GM19023 (cell line): Measurements from ENCODE around the gene RIMS3.
"Not testable (repeated sequence)": the region's sequence is repeated elsewhere in the genome, so short reads cannot be mapped to it uniquely, and the experiment has no call there.

Experiments used
- ATAC-seq: cut with Tn5 transposase; IDR thresholded peaks from one replicate; pipeline ENCODE4 v1.9.1; 2021; ENCODE audit warnings: mild to moderate bottlenecking, moderate library complexity; ENCODE audit not compliant: unreplicated experiment

The RIMS3 gene

GRCh38 chr1:40633523-40633922, 32.0 kb downstream of the RIMS3 start:
- ATAC-seq, result no peak

DNA sequence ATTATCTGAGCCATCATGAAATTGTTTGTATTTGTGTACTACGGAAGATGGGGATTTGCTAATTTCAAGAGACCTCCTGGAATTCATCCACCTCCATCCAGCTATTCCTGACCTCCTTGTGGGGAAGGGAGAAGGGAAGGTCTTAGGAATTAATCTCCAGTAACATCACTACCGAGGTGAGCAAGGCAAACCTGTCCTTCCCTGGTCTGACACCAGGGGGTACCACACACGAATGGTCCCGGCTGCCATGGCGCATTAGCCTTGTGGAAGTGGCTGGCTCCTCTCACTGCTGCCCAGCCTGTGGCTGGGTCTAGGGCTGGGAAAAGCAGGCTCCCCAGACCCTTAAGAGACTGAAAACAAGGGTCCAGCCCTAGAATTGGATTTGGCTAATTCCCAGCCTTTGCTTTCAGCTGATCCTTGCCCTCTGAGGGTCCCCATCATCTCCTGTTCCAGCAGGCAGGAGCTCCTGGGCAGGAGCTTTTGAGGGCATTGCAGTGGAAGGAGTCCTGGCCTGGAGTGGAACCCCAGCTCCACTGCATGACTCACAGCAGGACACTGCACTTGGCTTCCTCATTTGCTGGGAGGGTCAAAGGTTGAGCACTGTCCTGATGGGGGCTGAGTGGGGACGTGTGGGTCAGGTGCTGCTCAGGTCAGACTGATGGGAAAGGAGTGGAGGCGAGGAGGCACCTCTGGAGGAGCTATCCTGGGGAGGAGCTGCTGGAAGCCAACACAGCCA, 34.8 kb downstream of the RIMS3 start:
- ATAC-seq, result no peak

DNA sequence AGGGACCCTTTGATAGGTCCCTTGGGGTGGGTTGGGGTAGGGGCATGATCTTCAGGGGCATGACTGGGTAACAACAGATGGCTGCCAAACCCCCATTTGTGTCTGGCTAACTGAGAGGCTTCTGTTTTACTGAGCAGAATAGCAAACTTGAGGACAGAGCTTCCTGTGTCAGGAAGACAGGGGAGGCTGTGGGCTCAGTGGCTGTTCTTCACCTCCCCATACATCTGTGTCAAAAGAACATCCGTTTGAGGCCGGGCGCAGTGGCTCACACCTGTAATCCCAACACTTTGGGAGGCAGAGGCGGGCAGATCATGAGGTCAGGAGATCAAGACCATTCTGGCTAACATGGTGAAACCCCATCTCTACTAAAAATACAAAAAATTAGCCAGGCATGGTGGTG, 35.9 kb downstream of the RIMS3 start:
- not testable (repeated sequence) for ATAC-seq

DNA sequence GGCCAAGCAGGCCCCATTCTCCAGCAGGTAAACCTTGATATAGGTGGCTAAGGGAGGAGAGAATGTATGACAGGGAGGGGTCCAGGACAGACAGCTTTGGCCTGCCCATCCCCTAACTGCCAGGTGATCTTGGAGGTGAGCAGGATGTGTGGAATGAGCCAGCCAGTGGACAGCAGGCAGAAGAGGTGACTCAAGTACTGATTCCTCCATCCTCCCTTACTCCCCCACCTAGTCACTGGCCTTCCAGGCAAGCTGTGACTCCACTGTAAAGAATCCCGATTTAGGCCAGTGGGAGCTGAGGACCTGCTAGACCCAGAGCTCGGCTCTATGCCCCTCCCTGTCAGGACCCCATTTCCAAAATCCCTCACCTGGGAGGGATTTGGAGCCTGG, 36.6 kb downstream of the RIMS3 start:
- no peak for ATAC-seq

GRCh38 chr1:40627987-40628902, 37.2 kb downstream of the RIMS3 start:
- ATAC-seq, result peak; percentile 69

- ATAC-seq, result no peak
Observed at GRCh38 chr1:40626383-40626770, 39.1 kb downstream of the RIMS3 start.

DNA sequence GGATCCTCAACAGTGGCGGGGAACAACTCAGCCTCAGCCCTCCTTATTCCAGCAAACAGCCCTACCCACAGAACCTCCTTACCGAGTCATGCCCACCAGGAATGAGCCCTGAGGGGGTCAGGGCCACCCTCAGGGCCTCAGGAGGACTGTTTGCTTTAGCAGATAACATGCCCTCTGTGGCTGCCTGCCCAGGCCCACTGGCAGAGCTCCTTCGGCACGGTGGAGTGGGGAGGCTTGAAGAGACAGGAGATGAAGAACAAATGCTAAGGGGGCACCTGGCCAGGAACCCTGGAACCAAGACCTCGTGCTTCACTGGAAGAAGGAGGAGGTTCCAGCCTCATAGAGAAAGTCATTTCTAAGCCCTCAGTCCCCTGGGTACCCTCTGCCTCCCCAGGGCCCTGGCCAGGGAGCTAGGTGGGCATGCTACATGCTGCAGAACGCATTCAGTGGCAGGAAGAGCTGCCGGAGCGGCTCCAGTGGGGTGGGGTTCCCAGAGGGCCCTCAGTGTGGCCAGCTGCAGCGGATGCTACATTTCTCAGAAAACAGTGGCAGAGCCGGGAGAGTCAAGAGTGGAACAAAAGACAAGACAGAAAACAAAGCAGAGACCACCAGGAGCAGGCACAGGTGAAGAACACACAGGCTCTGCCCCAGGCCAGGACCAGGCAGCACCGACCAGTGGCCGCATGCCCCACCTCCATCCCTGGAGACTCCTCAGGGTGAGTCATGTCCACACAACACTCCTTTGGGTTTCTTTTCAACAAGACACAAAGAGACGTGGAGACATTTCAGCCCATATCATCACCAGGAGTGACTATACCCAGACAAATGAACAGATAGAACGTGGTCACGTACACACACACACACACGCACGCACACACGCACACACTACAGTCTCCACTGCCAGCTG, 39.8 kb downstream of the RIMS3 start:
- no peak for ATAC-seq

- no peak for ATAC-seq
Observed at GRCh38 chr1:40625076-40625475, 40.4 kb downstream of the RIMS3 start.

- ATAC-seq, result no peak
Observed at GRCh38 chr1:40622936-40623629, 42.4 kb downstream of the RIMS3 start.

DNA sequence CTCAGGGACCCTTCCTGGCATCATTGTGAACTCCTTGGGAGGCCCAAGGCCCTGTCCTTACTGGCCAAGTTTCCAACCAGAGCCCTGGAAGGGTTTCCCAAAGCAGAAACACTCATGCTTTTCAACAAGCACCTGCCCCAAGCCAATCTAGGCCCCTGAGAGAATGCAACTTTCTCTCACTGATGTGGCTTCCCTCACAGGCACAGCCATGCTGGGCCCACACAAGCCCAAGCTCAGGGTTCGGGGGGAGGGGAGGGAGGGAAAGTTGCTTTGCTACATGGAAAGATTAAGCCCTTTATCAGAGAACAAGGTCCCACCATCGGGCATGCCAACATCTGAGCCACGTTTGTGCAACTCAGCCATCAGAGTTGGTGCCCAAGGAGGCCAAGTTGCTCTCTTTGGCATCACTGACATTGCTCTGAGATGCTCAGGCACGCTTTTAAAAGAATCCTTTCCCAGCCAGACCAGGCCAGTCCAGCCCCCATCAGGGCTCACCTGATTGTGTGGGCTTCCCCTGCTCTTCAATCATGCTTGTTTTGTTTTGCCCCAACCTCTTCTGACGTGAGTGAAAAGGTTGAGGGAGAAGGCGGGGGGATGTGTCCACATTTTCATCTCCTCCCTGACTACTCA, 43.5 kb downstream of the RIMS3 start:
- ATAC-seq, result no peak

GRCh38 chr1:40620586-40621210, 44.8 kb downstream of the RIMS3 start:
- ATAC-seq, result no peak

DNA sequence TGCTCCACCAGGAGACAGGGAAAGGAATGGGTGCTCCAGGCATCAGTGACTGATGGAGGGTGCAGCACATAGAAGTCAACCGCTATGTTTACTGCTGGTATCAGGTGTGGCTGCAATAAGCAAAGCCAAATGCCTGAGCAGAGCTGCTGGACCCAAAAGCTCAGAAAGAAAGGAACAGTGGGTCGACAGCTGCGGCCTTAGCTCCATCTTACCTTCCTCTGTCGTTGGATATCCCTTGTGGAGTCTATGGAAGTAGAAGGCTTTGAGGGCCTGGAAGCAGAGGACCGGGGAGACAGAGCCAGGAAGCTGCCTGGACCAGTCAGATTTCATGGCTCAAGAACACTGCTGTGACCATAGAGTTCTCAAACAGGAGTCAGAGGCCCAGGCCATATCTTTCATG, 45.3 kb downstream of the RIMS3 start:
- no peak for ATAC-seq

DNA sequence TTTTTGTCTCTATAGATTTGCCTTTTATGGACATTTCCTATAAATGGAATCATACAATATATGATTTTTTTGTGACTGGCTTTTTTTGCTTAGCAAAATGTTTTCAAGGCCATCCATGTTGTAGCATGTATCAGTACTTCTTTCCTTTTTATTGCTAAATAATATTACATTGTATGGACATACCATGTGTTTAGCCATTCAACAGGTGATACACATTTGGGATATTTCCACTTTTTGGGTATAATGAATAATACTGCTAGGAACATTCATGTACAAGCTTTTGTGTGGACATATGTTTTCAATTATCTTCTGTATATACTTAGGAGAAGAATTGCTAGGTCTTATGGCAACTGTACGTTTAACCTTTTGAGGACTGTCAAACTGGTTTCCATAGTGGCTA, 47.4 kb downstream of the RIMS3 start:
- no peak for ATAC-seq

- peak; percentile 52 for ATAC-seq
Observed at GRCh38 chr1:40612345-40612831, 53.1 kb downstream of the RIMS3 start.

DNA sequence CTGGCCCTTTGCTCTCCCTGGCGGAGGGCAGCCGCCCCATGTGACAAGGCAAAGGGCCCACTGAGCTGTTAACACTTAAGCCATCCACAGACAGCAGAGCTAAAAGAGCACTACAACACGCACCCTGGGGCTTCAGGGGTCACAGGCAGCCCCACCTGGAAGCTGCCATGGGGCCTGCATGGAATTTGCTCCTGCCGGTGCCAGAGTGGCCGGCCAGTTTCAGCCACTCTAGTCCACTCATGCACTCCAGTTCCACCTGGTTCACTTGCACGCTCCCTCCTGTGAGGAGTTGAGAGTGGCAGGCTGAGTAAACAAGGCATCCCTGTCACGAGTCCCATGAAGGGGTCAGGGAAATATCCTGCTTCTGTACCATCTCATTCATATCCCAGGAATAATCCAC, 55.3 kb downstream of the RIMS3 start:
- no peak for ATAC-seq

DNA sequence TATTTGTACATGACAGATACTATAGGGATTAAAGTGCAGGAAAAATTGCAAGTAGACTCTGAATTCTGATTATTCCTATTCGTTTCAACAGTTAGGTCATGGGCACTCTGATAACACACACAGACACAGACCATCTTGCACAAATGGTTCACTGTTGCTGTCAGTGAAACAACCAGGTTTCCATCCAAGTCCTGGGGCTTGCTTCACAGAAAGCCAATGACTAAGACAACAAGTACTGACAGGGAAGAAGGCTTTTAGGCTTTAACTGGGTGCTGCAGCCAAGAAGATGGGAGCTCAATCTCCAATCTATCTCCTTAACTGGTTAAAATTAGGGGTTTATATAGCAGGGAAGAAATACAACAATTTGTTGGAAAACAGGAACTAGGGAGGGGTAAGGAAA, 57.6 kb downstream of the RIMS3 start:
- ATAC-seq, result no peak

DNA sequence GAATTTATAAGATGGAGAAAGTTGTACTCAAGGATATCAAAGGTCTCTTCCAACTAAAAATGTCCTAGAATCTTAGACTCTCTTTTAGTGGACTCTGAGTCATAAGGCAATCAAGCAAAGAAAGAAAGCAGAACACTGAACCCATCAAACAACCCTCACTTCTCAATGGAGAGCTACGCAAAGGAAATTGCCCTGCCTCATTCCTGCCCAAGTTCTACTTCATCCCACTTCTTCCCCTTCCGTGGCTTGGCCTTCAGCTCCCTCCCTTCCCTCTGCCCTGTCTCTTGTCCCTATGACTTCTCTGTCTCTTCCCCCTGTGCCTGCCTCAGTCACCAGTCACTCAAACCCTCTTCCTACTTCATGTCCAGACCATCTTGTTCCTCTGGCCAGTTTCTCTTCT, 58.5 kb downstream of the RIMS3 start:
- ATAC-seq, result no peak

DNA sequence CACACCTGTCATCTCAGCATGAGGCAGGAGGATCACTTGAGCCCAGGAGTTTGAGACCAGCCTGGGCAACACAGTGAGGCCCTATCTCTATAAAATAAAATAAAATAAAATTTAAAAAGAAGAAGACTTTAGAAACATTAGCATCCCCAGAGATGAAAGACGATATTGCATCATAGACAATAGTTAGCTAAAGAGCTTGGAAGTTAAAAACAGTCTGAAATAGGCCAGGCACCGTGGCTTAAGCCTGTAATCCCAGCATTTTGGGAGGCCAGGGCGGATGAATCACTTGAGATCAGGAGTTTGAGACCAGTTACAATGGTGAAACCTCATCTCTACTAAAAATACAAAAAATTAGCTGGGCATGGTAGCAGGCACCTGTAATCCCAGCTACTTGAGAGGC, 59.3 kb downstream of the RIMS3 start:
- ATAC-seq, result no peak

GRCh38 chr1:40599926-40600325, 65.6 kb downstream of the RIMS3 start:
- no peak for ATAC-seq

DNA sequence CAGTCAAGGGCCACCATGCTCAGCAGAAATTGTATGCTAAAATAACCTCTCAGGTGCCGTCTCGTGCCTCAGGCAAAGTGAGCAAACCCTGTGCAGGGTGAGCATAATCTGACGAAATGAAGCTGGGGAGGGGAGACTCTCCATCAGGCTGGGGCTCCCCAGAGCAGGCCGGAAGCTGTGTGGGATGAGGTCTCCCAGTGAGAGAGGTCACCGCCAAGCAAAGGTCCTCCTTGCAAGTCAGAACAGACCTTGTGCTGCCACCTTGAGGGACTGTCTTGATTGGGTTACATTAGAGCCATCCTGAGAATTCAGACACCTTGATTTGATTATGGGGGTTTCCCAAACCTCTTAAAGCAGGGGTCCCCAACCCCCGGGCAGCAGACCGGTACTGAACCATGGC, 69.9 kb downstream of the RIMS3 start:
- ATAC-seq, result no peak
